SW 1271 (cell line): ENCODE results near the gene FH.

ENCODE experiments used
- DNase-seq, 2 experiments: peaks; one replicate each; lab custom pipeline; 2025; lab: John Stamatoyannopoulos, UW

The FH gene

GRCh38 chr1:241459186-241459802 is 60.3 kb downstream of the FH start:
- no peak for DNase-seq

GRCh38 chr1:241457421-241457820 is 62.1 kb downstream of the FH start:
- DNase-seq = no peak

DNA sequence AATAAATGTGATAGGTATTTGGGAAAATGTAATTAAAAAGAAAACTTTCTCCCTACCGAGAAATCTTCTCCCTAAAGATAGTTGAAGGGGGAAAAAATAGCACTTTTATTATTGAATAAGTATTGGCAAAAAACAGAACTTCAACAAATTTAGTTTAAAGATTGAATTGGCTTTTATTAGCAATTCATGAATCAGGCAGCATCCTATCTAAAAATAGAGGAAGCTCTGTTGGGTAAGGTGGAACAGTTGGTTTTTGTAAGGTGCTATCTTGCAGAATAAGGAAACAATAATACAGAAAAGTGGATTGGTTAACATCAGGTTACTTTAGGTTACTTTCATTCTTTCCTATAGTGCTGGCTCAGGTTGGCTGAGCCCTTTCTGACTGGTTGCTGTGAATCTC is 62.8 kb downstream of the FH start:
- DNase-seq = no peak

DNA sequence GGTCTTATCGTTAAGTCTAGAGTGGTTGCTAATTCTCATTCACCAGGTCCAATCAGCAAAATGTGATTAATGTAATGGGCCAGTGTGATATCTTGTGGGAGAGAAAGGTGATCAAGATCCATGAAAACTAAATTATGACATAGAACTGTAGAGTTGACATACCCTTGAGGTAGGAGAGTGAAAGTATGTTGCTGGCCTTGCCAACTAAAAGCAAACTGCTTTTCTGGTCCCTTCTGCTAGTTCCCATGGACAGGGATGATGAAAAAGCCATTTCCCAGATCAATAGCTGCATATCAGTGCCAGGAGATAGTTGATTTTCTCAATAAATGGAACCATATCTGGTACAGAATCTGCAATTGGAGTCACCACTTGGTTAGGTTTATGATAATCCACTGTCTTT is 65.8 kb downstream of the FH start:
- no peak for DNase-seq

- DNase-seq = no peak
Observed at GRCh38 chr1:241451956-241452355, 67.6 kb downstream of the FH start.
